GM19099 (cell line): Measurements from ENCODE around the gene ANTXR1.

Experiments used
- POLR2A ChIP-seq: IDR thresholded peaks from 3 replicates; pipeline ENCODE4 v1.6.1; 2011; ENCODE audit warnings: low read depth; ENCODE audit not compliant: insufficient read length; ENCODE audit errors: extremely low read depth

ANTXR1 gene

GRCh38 chr2:69162057-69162456, 149.1 kb downstream of the ANTXR1 start:
- TF ChIP-seq POLR2A = no peak

GRCh38 chr2:69163109-69163508, 150.1 kb downstream of the ANTXR1 start:
- TF ChIP-seq POLR2A = no peak

- no peak for TF ChIP-seq POLR2A
Measured at GRCh38 chr2:69163556-69163955, 150.6 kb downstream of the ANTXR1 start.

DNA sequence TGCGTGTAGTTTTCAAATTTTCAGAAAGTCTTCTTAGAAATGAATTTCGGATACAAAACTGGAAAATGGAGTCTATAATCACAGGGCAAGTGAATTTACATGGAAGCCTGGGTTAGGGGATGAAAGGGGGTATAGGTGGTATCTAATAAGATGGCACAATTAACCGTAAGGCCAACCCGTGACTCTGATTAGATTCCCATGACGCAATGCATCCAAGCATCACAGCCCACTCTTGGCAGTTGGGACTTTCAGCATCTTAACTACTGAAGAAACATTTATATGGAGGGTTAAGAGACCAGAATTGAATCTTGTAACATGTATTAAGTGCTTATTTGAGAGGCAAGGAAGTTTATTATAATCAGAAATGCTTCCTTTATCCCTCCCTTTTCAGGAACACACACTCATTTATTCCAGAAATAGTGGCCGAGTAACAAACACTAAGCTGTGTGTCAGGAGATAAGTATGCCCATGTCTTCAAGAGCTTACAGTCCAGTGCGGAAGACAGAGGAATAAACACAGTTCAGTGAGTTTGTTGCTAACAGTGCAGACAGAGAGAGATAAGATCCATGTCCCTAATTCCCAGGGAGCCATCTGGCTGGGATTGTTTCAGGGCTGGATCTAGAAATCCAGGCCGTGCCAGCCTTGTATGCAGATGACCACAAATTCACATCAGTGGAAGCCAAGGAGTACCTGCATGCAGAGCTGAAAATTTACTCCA, 151.2 kb downstream of the ANTXR1 start:
- no peak for TF ChIP-seq POLR2A

- no peak for TF ChIP-seq POLR2A
Measured at GRCh38 chr2:69165091-69165880, 152.3 kb downstream of the ANTXR1 start.

DNA sequence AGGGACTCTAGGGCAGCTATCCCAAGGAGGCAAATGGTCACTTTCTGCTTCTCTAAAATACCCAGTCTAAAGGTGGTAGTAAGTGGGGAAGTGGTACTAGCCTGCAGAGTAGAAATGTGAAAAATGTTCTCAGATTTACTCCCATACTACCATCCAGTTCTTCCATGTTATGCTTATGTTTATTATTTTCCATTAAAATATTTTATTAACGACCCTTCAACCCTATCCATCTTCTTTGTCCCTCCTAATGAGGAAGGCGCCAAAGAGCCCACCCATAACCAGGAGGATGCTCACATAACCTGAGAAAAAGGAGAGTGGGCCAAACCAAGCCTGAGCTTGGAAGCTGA, 153.5 kb downstream of the ANTXR1 start:
- no peak for TF ChIP-seq POLR2A

- TF ChIP-seq POLR2A = no peak
Measured at GRCh38 chr2:69166812-69167468, 154.0 kb downstream of the ANTXR1 start.

GRCh38 chr2:69167469-69167822, 154.5 kb downstream of the ANTXR1 start:
- TF ChIP-seq POLR2A = no peak

DNA sequence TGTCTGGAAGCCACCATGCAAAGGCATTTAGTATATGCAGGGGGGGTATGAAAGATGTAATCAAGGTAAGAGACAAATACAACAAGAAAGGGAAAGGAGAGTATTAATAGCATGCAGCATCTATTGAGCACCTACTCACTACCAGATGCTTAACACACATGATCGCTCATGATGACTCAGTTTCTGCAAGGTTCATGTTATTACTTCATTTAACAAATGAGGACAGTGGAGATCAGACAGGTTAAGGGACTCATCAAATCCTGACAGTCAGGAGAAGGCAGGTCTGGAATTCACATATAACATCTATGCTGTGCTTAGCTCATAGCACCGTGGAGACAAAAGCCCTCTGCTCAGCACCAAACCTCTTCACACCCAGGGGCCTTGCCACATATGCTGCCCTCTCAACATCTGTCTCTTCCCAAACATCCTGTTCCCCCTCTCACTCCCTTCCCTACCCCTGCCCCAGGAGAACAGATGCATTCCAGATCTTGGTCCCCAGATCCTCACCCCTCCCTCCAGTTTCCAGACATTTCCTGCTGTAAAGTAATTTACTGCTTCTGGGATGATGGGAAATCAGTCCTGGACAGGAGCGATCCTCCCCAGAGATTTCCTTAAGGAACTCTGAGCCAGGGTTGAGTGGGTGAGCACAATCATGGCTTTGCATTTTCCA, 155.3 kb downstream of the ANTXR1 start:
- TF ChIP-seq POLR2A = no peak

GRCh38 chr2:69168950-69169654, 156.1 kb downstream of the ANTXR1 start:
- no peak for TF ChIP-seq POLR2A

GRCh38 chr2:69169655-69170389, 156.8 kb downstream of the ANTXR1 start:
- no peak for TF ChIP-seq POLR2A

DNA sequence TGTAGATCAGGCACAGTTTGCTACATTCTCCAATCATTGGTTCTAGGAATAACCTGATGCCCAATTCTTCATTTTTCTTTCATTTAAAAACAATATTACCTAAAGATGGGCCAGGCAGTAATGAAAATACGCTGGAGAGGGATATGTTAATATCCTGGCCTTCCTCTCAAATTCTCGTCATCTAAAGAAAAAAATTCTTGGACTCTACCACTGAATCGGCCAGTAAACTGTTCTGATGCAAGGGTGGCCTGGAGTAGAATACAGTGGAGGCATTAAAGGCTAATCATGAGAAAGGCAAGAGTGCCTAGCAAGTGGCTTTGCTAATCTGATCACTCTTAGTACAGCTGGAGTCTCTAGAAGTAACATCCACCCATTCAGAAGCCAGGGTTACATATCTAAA, 157.7 kb downstream of the ANTXR1 start:
- TF ChIP-seq POLR2A = no peak

GRCh38 chr2:69171116-69171896, 158.3 kb downstream of the ANTXR1 start:
- no peak for TF ChIP-seq POLR2A

DNA sequence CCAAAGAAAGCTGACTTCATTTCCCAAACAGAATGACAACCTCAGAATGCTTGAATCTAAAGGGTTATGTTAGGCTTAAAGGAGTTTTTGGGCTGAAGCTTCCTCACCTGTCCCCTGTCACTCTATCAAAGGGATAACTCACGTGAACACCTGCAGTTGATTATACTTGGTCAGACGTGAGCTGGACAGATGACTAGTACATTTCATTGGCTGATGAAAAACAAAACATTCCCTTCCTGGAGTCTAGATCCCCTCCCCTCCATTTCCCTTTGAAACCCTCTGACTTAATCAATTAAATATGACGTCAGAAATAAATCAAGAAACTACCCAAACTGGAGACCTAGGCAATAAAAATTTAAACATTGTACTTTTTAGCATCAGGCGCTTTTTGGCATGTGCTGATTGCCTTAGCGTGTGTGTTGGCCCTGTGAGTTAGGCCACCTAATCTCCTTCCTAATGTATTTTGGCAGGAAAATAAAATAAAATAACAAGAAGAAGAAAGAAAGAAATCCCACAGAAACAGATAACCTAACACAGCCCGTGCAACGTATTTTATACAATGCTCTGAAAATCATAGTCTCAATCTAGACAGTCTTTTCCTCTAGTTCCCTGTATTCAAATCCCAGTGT, 159.0 kb downstream of the ANTXR1 start:
- no peak for TF ChIP-seq POLR2A

DNA sequence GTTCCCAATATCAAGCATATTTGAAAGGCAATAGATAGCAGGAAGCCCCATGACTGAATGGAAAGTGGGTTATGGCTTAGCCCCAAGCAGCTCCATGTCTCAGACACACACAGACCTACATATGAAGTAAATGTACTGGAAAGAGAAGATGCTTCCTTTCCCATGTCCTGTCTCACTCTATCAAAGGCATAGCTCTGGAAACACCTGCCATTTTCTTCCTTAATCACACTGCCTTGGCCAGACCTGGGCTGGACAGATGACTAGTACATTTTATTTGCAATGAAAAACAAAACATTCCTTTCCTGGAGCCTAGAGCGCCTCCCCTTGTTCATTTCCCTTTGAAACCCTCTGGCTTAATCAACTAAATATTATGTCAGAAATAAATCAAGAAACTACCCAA, 160.7 kb downstream of the ANTXR1 start:
- TF ChIP-seq POLR2A = no peak
